Keratinocyte (primary cell): Measurements from ENCODE around the gene PLPP3.

Experiments
- EZH2 ChIP-seq: IDR thresholded peaks from one replicate; pipeline ENCODE4 v1.6.1; 2012; ENCODE audit warnings: inconsistent platforms, mild to moderate bottlenecking, low read length, moderate library complexity
- TF ChIP-seq, protein P1 (sequence below), 3 experiments: IDR thresholded peaks in 1 of 3; conservative IDR thresholded peaks in 1 of 3; optimal IDR thresholded peaks in 1 of 3; 2 replicates in 2 of 3; 3 replicates in 1 of 3; pipeline versions ENCODE3 to v1.5.1; 2011; ENCODE audit warnings: low read length in 3 of 3, mild to moderate bottlenecking in 3 of 3, moderate library complexity in 2 of 3, control low read depth in 1 of 3, inconsistent platforms in 1 of 3; ENCODE audit not compliant: insufficient read depth in 2 of 3; ENCODE audit errors: extremely low read depth in 1 of 3

DNA sequence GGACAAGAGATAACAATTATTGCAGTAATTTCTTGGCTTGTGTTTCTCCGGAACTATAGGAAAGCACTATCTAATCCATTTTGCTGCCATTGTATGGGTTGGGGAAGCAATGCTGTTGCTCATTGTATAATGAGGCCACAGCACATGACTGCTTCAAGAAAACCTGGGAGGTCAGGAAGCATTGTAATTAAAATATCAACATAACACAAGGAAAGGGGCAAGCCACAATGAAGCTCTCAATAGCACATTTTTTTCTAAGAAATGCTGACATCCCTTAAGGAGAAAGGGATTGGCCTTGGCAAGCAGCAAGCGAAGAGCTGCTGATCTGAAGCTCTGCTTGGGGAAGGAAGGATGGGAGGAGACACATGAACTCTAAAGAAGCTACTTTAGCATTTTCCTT lies 44.0 kb downstream of the PLPP3 start:
- TF ChIP-seq, protein P1, sequence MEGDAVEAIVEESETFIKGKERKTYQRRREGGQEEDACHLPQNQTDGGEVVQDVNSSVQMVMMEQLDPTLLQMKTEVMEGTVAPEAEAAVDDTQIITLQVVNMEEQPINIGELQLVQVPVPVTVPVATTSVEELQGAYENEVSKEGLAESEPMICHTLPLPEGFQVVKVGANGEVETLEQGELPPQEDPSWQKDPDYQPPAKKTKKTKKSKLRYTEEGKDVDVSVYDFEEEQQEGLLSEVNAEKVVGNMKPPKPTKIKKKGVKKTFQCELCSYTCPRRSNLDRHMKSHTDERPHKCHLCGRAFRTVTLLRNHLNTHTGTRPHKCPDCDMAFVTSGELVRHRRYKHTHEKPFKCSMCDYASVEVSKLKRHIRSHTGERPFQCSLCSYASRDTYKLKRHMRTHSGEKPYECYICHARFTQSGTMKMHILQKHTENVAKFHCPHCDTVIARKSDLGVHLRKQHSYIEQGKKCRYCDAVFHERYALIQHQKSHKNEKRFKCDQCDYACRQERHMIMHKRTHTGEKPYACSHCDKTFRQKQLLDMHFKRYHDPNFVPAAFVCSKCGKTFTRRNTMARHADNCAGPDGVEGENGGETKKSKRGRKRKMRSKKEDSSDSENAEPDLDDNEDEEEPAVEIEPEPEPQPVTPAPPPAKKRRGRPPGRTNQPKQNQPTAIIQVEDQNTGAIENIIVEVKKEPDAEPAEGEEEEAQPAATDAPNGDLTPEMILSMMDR (optimal IDR thresholded peaks at IDR 0.05 in 1 of 3, IDR thresholded peaks at IDR 0.05 in 1 of 3, conservative IDR thresholded peaks at IDR 0.05 in 1 of 3; ENCODE audit: extremely low read depth in 1 of 3, insufficient read depth in 2 of 3, low read length in 3 of 3): no peak
- no peak for TF ChIP-seq EZH2
